GM12878 (cell line): ENCODE data around the gene KISS1. TPM values are rescaled to one million over a fixed set of nuclear protein-coding genes. Genes with fewer than 3 reads are reported as not detected.
A peak's percentile ranks its signal among the peaks of the same experiment; 100 is the strongest.

ENCODE experiments used
- ATAC-seq: fragments of 200-7000 bp; cut with Tn5 transposase; 3 replicates; pipeline ENCODE4 v1.9.1; 2020; ENCODE audit warnings: mild to moderate bottlenecking, moderate library complexity
- BruUV-seq: library from RNA; stranded (reverse); fragments of 400-500 nt; replicated peaks from 2 replicates; lab custom pipeline; 2021; lab: Mats Ljungman, UMichigan
- CTCF ChIA-PET: fragments of 300-600 bp; sonication (Branson Sonifier 250); formaldehyde crosslinking; extraction: SDS; loops from one replicate; lab custom pipeline; 2021; ENCODE audit warnings: inconsistent platforms; lab: Yijun Ruan, JAX
- POLR2A ChIA-PET: fragments of 350-600 bp; formaldehyde crosslinking; extraction: SDS; loops from one replicate; lab custom pipeline; 2021; ENCODE audit warnings: inconsistent platforms; lab: Charles Lee
- RAD21 ChIA-PET: fragments of 300-600 bp; sonication (Branson Sonifier 250); formaldehyde crosslinking; loops from one replicate; lab custom pipeline; 2023; ENCODE audit warnings: antibody characterized with exemption; ENCODE audit not compliant: unreplicated experiment; lab: Charles Lee
- SMC1A ChIA-PET: fragments of 300-600 bp; sonication (Branson Sonifier 250); formaldehyde crosslinking; loops from one replicate; lab custom pipeline; 2023; ENCODE audit not compliant: unreplicated experiment, uncharacterized antibody; lab: Charles Lee
- DNase-seq: peaks from one replicate; pipeline ENCODE4 v3.0.0-alpha.2; 2011; ENCODE audit warnings: low read depth, low spot score
- FAIRE-seq: peaks from 3 replicates; lab custom pipeline; 2011; peaks lifted over from hg19 to GRCh38; lab: Jason Lieb, UNC
- H2AFZ ChIP-seq: 2 replicates; pipeline ENCODE4 v1.6.0; 2011; ENCODE audit warnings: low read depth, low read length, control low read depth; ENCODE audit not compliant: control insufficient read depth
- H3K27ac ChIP-seq: 2 replicates; pipeline ENCODE4 v1.5.1; 2011; ENCODE audit warnings: control low read depth; ENCODE audit not compliant: control insufficient read depth, insufficient read depth
- H3K27me3 ChIP-seq, 2 experiments: replicated peaks in 1 of 2; 2 replicates each; pipeline versions ENCODE4 v1.6.0 to v1.6.1; 2011; ENCODE audit warnings: low read length in 1 of 2; ENCODE audit not compliant: control insufficient read depth in 2 of 2, insufficient read depth in 2 of 2
- H3K36me3 ChIP-seq, 2 experiments: 2 replicates each; pipeline ENCODE4 v1.5.1; 2011; ENCODE audit warnings: low read length in 1 of 2; ENCODE audit not compliant: control insufficient read depth in 2 of 2, insufficient read depth in 2 of 2
- H3K4me1 ChIP-seq: 2 replicates; pipeline ENCODE4 v1.6.1; 2011; ENCODE audit warnings: mild to moderate bottlenecking, low read length, moderate library complexity, mixed read lengths; ENCODE audit not compliant: control insufficient read depth, insufficient read depth
- H3K4me2 ChIP-seq: 2 replicates; pipeline ENCODE4 v1.6.0; 2011; ENCODE audit warnings: control low read depth; ENCODE audit not compliant: control insufficient read depth, insufficient read depth
- H3K4me3 ChIP-seq: fragments of 200-600 bp; sonication (generic); 2 replicates; pipeline ENCODE4 v1.5.1; 2016
- H3K79me2 ChIP-seq: 2 replicates; pipeline ENCODE4 v1.6.0; 2011; ENCODE audit warnings: low read length; ENCODE audit not compliant: control insufficient read depth, insufficient read depth
- H3K9ac ChIP-seq: 2 replicates; pipeline ENCODE4 v1.8.0; 2011; ENCODE audit warnings: low read length, control low read depth, mixed read lengths; ENCODE audit not compliant: control insufficient read depth, insufficient read depth
- H3K9me3 ChIP-seq: replicated peaks from 3 replicates; pipeline ENCODE4 v1.5.1; 2011; ENCODE audit warnings: mild to moderate bottlenecking, low read length; ENCODE audit not compliant: control insufficient read depth, insufficient read depth
- H4K20me1 ChIP-seq: 2 replicates; pipeline ENCODE4 v1.6.0; 2011; ENCODE audit not compliant: control insufficient read depth, insufficient read depth
- BCL3 ChIP-seq: IDR thresholded peaks from 2 replicates; pipeline ENCODE4 v1.6.1; 2011; ENCODE audit warnings: borderline replicate concordance, low read depth, mild to moderate bottlenecking, moderate library complexity, low read length; ENCODE audit not compliant: insufficient read depth, poor library complexity, severe bottlenecking
- CREM ChIP-seq: IDR thresholded peaks from 2 replicates; pipeline ENCODE4 v1.6.1; 2014; ENCODE audit warnings: antibody characterized with exemption, low read depth
- EZH2 ChIP-seq: IDR thresholded peaks from 2 replicates; pipeline ENCODE4 v1.6.1; 2012; ENCODE audit warnings: low read depth, mild to moderate bottlenecking, control low read depth, inconsistent platforms, low read length, borderline replicate concordance; ENCODE audit not compliant: control insufficient read depth
- GABPA ChIP-seq: IDR thresholded peaks from 2 replicates; pipeline ENCODE4 v1.6.1; 2014; ENCODE audit warnings: antibody characterized with exemption, low read depth, mild to moderate bottlenecking, inconsistent platforms
- HDAC2 ChIP-seq: fragments of 200-600 bp; sonication (generic); IDR thresholded peaks from 2 replicates; pipeline ENCODE4 v1.6.1; 2017
- IKZF2 ChIP-seq, 2 experiments: fragments of 450-650 bp; IDR thresholded peaks; 2 replicates each; pipeline ENCODE4 v1.6.1; 2017; ENCODE audit warnings: mild to moderate bottlenecking in 2 of 2, moderate library complexity in 2 of 2
- MEF2B ChIP-seq: fragments of 450-650 bp; IDR thresholded peaks from 2 replicates; pipeline ENCODE4 v1.6.1; 2018; ENCODE audit warnings: mild to moderate bottlenecking, moderate library complexity; ENCODE audit not compliant: partially characterized antibody, poor library complexity, severe bottlenecking
- NBN ChIP-seq: fragments of 450-650 bp; IDR thresholded peaks from 2 replicates; pipeline ENCODE4 v1.6.1; 2016
- PKNOX1 ChIP-seq: fragments of 450-650 bp; IDR thresholded peaks from 2 replicates; pipeline ENCODE4 v1.6.1; 2016; ENCODE audit warnings: mild to moderate bottlenecking
- RELA ChIP-seq: fragments of 450-650 bp; IDR thresholded peaks from 2 replicates; pipeline ENCODE4 v1.8.0; 2014; ENCODE audit warnings: borderline replicate concordance; ENCODE audit not compliant: partially characterized antibody
- RELB ChIP-seq: fragments of 450-650 bp; IDR thresholded peaks from 2 replicates; pipeline ENCODE4 v1.6.1; 2017; ENCODE audit warnings: low read depth, mild to moderate bottlenecking, moderate library complexity
- TBL1XR1 ChIP-seq: IDR thresholded peaks from 2 replicates; pipeline ENCODE4 v1.6.1; 2012; ENCODE audit warnings: low read depth, low read length, improper control_type of control experiment
- WGBS: methylation state at CpG from one replicate; pipeline ENCODE4 v1.1.6; 2016; ENCODE audit warnings: low lambda C conversion rate; ENCODE audit not compliant: insufficient replicate concordance, insufficient coverage; ENCODE audit errors: missing lambda C conversion rate; 5-methylcytosine and 5-hydroxymethylcytosine counted together
- in situ Hi-C: fragments of 300-500 bp; cut with MboI; formaldehyde crosslinking; loops from 9 replicates; pipeline ENCODE4 v1.14.3; 2018; ENCODE audit warnings: mixed read lengths
- intact Hi-C: fragments of 100-400 bp; cut with micrococcal nuclease; formaldehyde crosslinking; loops from one replicate; pipeline ENCODE4 v1.14.2; 2022; ENCODE audit not compliant: unreplicated experiment
- polyA plus RNA-seq, 11 experiments: library from polyadenylated mRNA; depleted of rRNA in 4 of 11; unstranded in 6 of 11; stranded (reverse) in 5 of 11; fragments of >200 nt; fragmentation: Nextera tagmentation in 4 of 11; fragmentation: Illumina TruSeq in 1 of 11; extraction: Ambion mirVana in 4 of 11; extraction: Trizol in 1 of 11; gene quantifications; 1 replicate in 1 of 11; 2 replicates in 10 of 11; pipeline versions ENCODE4 v1.2.1 to v1.2.3, GENCODE V29; 2011 to 2016; ENCODE audit warnings: inconsistent platforms in 2 of 11, missing spikeins in 2 of 11, low read depth in 1 of 11
- total RNA-seq, 4 experiments: library from RNA; depleted of rRNA in 3 of 4; stranded (reverse); fragments of >200 nt in 3 of 4; fragmentation: Illumina TruSeq in 1 of 4; extraction: Trizol in 1 of 4; gene quantifications; 2 replicates each; pipeline versions ENCODE4 v1.2.1 to v1.2.3, GENCODE V29; 2013 to 2021

The KISS1 gene
- total and polyA plus RNA-seq, 10 of the 15 experiments (the other 5 are each of a cell fraction or from before 2014, with no cell fraction given): not detected

GRCh38 chr1:204241914-204242313 is 45.6 kb upstream of the KISS1 start:
- POLR2A ChIA-PET: interaction anchor here (0.5 kb wide), 1 partner anchor 49 kb away, joined by 4 read pairs; no protein-coding TSS in a partner anchor
- in situ Hi-C loops: no loop called here
- SMC1A ChIA-PET: no interaction called here

GRCh38 chr1:204241050-204241449 is 44.8 kb upstream of the KISS1 start:
- no peaks in the 10 kb centered on the region for H3K36me3 ChIP-seq
- H3K9me3 ChIP-seq: no peaks in the 10 kb centered on the region
- in situ Hi-C loops: no loop called here
- FAIRE-seq: no peak
- no peak overlapping the region for H3K9ac ChIP-seq
- POLR2A ChIA-PET: no interaction called here
- peaks cover 0 to 2% of the 10 kb centered on the region in 2 experiments; a peak in 2 of 4 replicates for H3K27me3 ChIP-seq
- SMC1A ChIA-PET: interaction anchor here (0.6 kb wide), 1 partner anchor 292 kb away, joined by 3 read pairs; no protein-coding TSS in a partner anchor
- RAD21 ChIA-PET: no interaction called here
- no peaks in the 10 kb centered on the region for H3K4me1 ChIP-seq
- no peak overlapping the region for H2AFZ ChIP-seq
- no peak for TF ChIP-seq PKNOX1
- no peak for TF ChIP-seq GABPA
- no peak for TF ChIP-seq HDAC2
- TF ChIP-seq TBL1XR1: no peak
- TF ChIP-seq IKZF2 (IDR thresholded peaks at IDR 0.05): no peak
- TF ChIP-seq RELB: no peak
- no peak for TF ChIP-seq RELA
- TF ChIP-seq MEF2B: no peak
- no peak for TF ChIP-seq NBN
- no peak for TF ChIP-seq CREM
- TF ChIP-seq, all 136 proteins: peak for 0
- CTCF ChIA-PET: no interaction called here
- Histone ChIP-seq H3K4me2 (no peak overlapping the region), H3K4me3 (no peak overlapping the region), H4K20me1 (no peaks in the 10 kb centered on the region), H3K79me2 (no peaks in the 10 kb centered on the region), H3K27ac (no peak overlapping the region)
- DNase-seq (no peak), ATAC-seq (no peak; the same call in 2 of the 3 replicates)
- intact Hi-C loops: no loop called here
- WGBS: 0% methylated on average over 2 of the region's 2 CpGs
- BruUV-seq: no TSS peak

More at GRCh38 chr1:204241914-204242313, 45.6 kb upstream of the KISS1 start:
- no peak overlapping the region for H3K9ac ChIP-seq
- H3K4me1 ChIP-seq: no peaks in the 10 kb centered on the region
- H3K27ac ChIP-seq: no peak overlapping the region
- H3K4me2 ChIP-seq: no peak overlapping the region
- ATAC-seq (no peak), FAIRE-seq (no peak), DNase-seq (no peak)
- no peak overlapping the region for H2AFZ ChIP-seq
- H3K27me3 ChIP-seq: peaks cover 0 to 2% of the 10 kb centered on the region in 2 experiments; a peak in 3 of 4 replicates
- intact Hi-C loops: no loop called here
- no peaks in the 10 kb centered on the region for H3K9me3 ChIP-seq
- no peak overlapping the region for H3K4me3 ChIP-seq
- H3K36me3 ChIP-seq: no peaks in the 10 kb centered on the region
- RAD21 ChIA-PET: no interaction called here
- no TSS peak for BruUV-seq
- WGBS: 0% methylated on average over 5 of the region's 5 CpGs
- H3K79me2 ChIP-seq: no peaks in the 10 kb centered on the region
- CTCF ChIA-PET: no interaction called here
- peak; percentile 65 for TF ChIP-seq BCL3
- TF ChIP-seq EZH2: no peak
- no peaks in the 10 kb centered on the region for H4K20me1 ChIP-seq
